ENCODE data around the gene HORMAD2. TPM values are rescaled to one million over a fixed set of nuclear protein-coding genes. Genes with fewer than 3 reads are reported as not detected.
A peak's percentile ranks its signal among the peaks of the same experiment; 100 is the strongest.
"Not testable (repeated sequence)": the region's sequence is repeated elsewhere in the genome, so short reads cannot be mapped to it uniquely, and the experiment has no call there.

The HORMAD2 gene
- total RNA-seq, 1 donor from 2014 or later = not detected

GRCh38 chr22:30211124-30211820, 131.0 kb downstream of the HORMAD2 start:
- Mint-ChIP-seq H3K9me3 (ENCODE audit: unreplicated experiment) (no peaks in the 10 kb centered on the region), H3K27ac (ENCODE audit: unreplicated experiment) (peak overlapping the region; percentile 55), H3K36me3 (ENCODE audit: unreplicated experiment) (no peaks in the 10 kb centered on the region), H3K4me1 (ENCODE audit: unreplicated experiment) (peaks cover 59% of the 10 kb centered on the region), H3K27me3 (ENCODE audit: unreplicated experiment) (no peaks in the 10 kb centered on the region), H3K4me3 (ENCODE audit: unreplicated experiment) (no peak overlapping the region)
- TF ChIP-seq CTCF (IDR thresholded peaks at IDR 0.05) = no peak
- DNase-seq (ENCODE audit: extremely low spot score, unreplicated experiment) = no peak

GRCh38 chr22:30212363-30212995, 132.2 kb downstream of the HORMAD2 start:
- no peak for DNase-seq (ENCODE audit: extremely low spot score, unreplicated experiment)
- H3K27ac Mint-ChIP-seq (ENCODE audit: unreplicated experiment) = peak overlapping the region; percentile 86
- H3K4me3 Mint-ChIP-seq (ENCODE audit: unreplicated experiment) = no peak overlapping the region

GRCh38 chr22:30212996-30213441, 132.8 kb downstream of the HORMAD2 start:
- no peaks in the 10 kb centered on the region for H3K9me3 Mint-ChIP-seq (ENCODE audit: unreplicated experiment)
- H3K27ac Mint-ChIP-seq (ENCODE audit: unreplicated experiment) = peak overlapping the region; percentile 86
- H3K27me3 Mint-ChIP-seq (ENCODE audit: unreplicated experiment) = no peaks in the 10 kb centered on the region
- no peaks in the 10 kb centered on the region for H3K36me3 Mint-ChIP-seq (ENCODE audit: unreplicated experiment)
- no peak for DNase-seq (ENCODE audit: extremely low spot score, unreplicated experiment)
- H3K4me1 Mint-ChIP-seq (ENCODE audit: unreplicated experiment) = peaks cover 53% of the 10 kb centered on the region
- H3K4me3 Mint-ChIP-seq (ENCODE audit: unreplicated experiment) = no peak overlapping the region
- no peak for TF ChIP-seq CTCF (IDR thresholded peaks at IDR 0.05)

More at GRCh38 chr22:30212363-30212995, 132.2 kb downstream of the HORMAD2 start:
- TF ChIP-seq CTCF (IDR thresholded peaks at IDR 0.05) = peak; percentile 44
- Mint-ChIP-seq H3K4me1 (ENCODE audit: unreplicated experiment) (peaks cover 50% of the 10 kb centered on the region), H3K36me3 (ENCODE audit: unreplicated experiment) (no peaks in the 10 kb centered on the region), H3K9me3 (ENCODE audit: unreplicated experiment) (no peaks in the 10 kb centered on the region), H3K27me3 (ENCODE audit: unreplicated experiment) (no peaks in the 10 kb centered on the region)

GRCh38 chr22:30214703-30215407, 134.6 kb downstream of the HORMAD2 start:
- no peak for TF ChIP-seq CTCF (IDR thresholded peaks at IDR 0.05)
- DNase-seq (ENCODE audit: extremely low spot score, unreplicated experiment) = no peak
- no peak overlapping the region for H3K4me3 Mint-ChIP-seq (ENCODE audit: unreplicated experiment)
- H3K27ac Mint-ChIP-seq (ENCODE audit: unreplicated experiment) = no peak overlapping the region
- H3K9me3 Mint-ChIP-seq (ENCODE audit: unreplicated experiment) = no peaks in the 10 kb centered on the region
- no peaks in the 10 kb centered on the region for H3K27me3 Mint-ChIP-seq (ENCODE audit: unreplicated experiment)
- H3K4me1 Mint-ChIP-seq (ENCODE audit: unreplicated experiment) = peaks cover 48% of the 10 kb centered on the region
- no peaks in the 10 kb centered on the region for H3K36me3 Mint-ChIP-seq (ENCODE audit: unreplicated experiment)

GRCh38 chr22:30216272-30216671, 136.0 kb downstream of the HORMAD2 start:
- peaks cover 39% of the 10 kb centered on the region for H3K4me1 Mint-ChIP-seq (ENCODE audit: unreplicated experiment)
- H3K27ac Mint-ChIP-seq (ENCODE audit: unreplicated experiment); DNase-seq (ENCODE audit: extremely low spot score, unreplicated experiment); H3K27me3 Mint-ChIP-seq (ENCODE audit: unreplicated experiment); H3K9me3 Mint-ChIP-seq (ENCODE audit: unreplicated experiment); H3K4me3 Mint-ChIP-seq (ENCODE audit: unreplicated experiment); H3K36me3 Mint-ChIP-seq (ENCODE audit: unreplicated experiment): not testable (repeated sequence)

All from osteocyte (in vitro differentiated cells).